HepG2 (cell line): ENCODE measurements around the gene HSDL2. TPM values are rescaled to one million over a fixed set of nuclear protein-coding genes. Genes with fewer than 3 reads are reported as not detected.
A peak's percentile ranks its signal among the peaks of the same experiment; 100 is the strongest.

Source experiments
- EED ChIP-seq: sonication (generic); formaldehyde crosslinking; IDR thresholded peaks from 2 replicates; pipeline ENCODE4 v1.5.0; 2020; ENCODE audit warnings: mild to moderate bottlenecking, missing genetic modification reagents
- EP300 ChIP-seq, 3 experiments: sonication (generic) in 1 of 3; formaldehyde crosslinking in 1 of 3; IDR thresholded peaks; 2 replicates each; pipeline versions ENCODE4 v1.5.1 to v1.6.1; 2011 to 2020; ENCODE audit warnings: low read depth in 2 of 3, low read length in 2 of 3, borderline replicate concordance in 1 of 3, improper control_type of control experiment in 1 of 3, mild to moderate bottlenecking in 1 of 3, missing genetic modification reagents in 1 of 3, moderate library complexity in 1 of 3
- FOSL2 ChIP-seq: sonication (generic); formaldehyde crosslinking; IDR thresholded peaks from 2 replicates; pipeline ENCODE4 v1.4.0; 2020; ENCODE audit warnings: missing genetic modification reagents
- MAZ ChIP-seq, 2 experiments: sonication (generic) in 1 of 2; formaldehyde crosslinking in 1 of 2; IDR thresholded peaks; 2 replicates each; pipeline versions ENCODE4 v1.5.0 to v1.6.1; 2012 to 2020; ENCODE audit warnings: low read depth in 2 of 2, mild to moderate bottlenecking in 2 of 2, borderline replicate concordance in 1 of 2, improper control_type of control experiment in 1 of 2, low read length in 1 of 2, missing genetic modification reagents in 1 of 2, moderate library complexity in 1 of 2
- MEF2D ChIP-seq: sonication (generic); formaldehyde crosslinking; IDR thresholded peaks from 2 replicates; pipeline ENCODE4 v1.5.1; 2020; ENCODE audit warnings: mild to moderate bottlenecking, missing genetic modification reagents
- NFIB ChIP-seq: sonication (generic); formaldehyde crosslinking; IDR thresholded peaks from 2 replicates; pipeline ENCODE4 v1.9.0; 2021; ENCODE audit warnings: missing genetic modification reagents, mild to moderate bottlenecking, borderline replicate concordance
- NR2C2 ChIP-seq: sonication (generic); formaldehyde crosslinking; IDR thresholded peaks from 2 replicates; pipeline ENCODE4 v1.4.0; 2020; ENCODE audit warnings: missing genetic modification reagents, mild to moderate bottlenecking, moderate library complexity, borderline replicate concordance
- NR3C1 ChIP-seq: sonication (generic); formaldehyde crosslinking; IDR thresholded peaks from 2 replicates; pipeline ENCODE4 v1.4.0; 2020; ENCODE audit warnings: missing genetic modification reagents
- POLR2A ChIP-seq, 2 experiments: IDR thresholded peaks; 2 replicates each; pipeline ENCODE4 v1.6.1; 2011; ENCODE audit warnings: low read depth in 2 of 2, low read length in 2 of 2, mild to moderate bottlenecking in 1 of 2, moderate library complexity in 1 of 2; ENCODE audit not compliant: insufficient read depth in 1 of 2
- SKI ChIP-seq: fragments of 450-650 bp; IDR thresholded peaks from one replicate; pipeline ENCODE4 v1.6.1; 2018; ENCODE audit warnings: mild to moderate bottlenecking; ENCODE audit not compliant: partially characterized antibody
- TCF7 ChIP-seq: sonication (generic); IDR thresholded peaks from 2 replicates; pipeline ENCODE4 v1.6.1; 2016; ENCODE audit warnings: antibody characterized with exemption, low read depth
- ZNF12 ChIP-seq: sonication (generic); formaldehyde crosslinking; IDR thresholded peaks from 2 replicates; pipeline ENCODE4 v1.5.0; 2020; ENCODE audit warnings: missing genetic modification reagents
- ZNF589 ChIP-seq: sonication (generic); formaldehyde crosslinking; conservative IDR thresholded peaks from 2 replicates; pipeline ENCODE4 v1.8.0; 2022; ENCODE audit warnings: mild to moderate bottlenecking, moderate library complexity, missing genetic modification reagents
- ZNF644 ChIP-seq: IDR thresholded peaks from 2 replicates; pipeline ENCODE4 v1.6.1; 2016; ENCODE audit warnings: low read depth
- ZNF883 ChIP-seq: sonication (generic); formaldehyde crosslinking; IDR thresholded peaks from 2 replicates; pipeline ENCODE4 v1.5.1; 2020; ENCODE audit warnings: mild to moderate bottlenecking, missing genetic modification reagents; ENCODE audit errors: not compliant biosample characterization
- ZSCAN12 ChIP-seq: sonication (generic); formaldehyde crosslinking; IDR thresholded peaks from 2 replicates; pipeline ENCODE4 v1.9.0; 2021; ENCODE audit warnings: mild to moderate bottlenecking, missing genetic modification reagents
- ZSCAN25 ChIP-seq: sonication (generic); formaldehyde crosslinking; IDR thresholded peaks from 2 replicates; pipeline ENCODE4 v1.8.0; 2022; ENCODE audit warnings: mild to moderate bottlenecking, missing genetic modification reagents
- polyA plus RNA-seq, 8 experiments: library from polyadenylated mRNA; depleted of rRNA in 3 of 8; stranded (reverse) in 7 of 8; unstranded in 1 of 8; fragments of >200 nt; fragmentation: Illumina TruSeq in 4 of 8; extraction: Trizol in 4 of 8; gene quantifications; 2 replicates each; pipeline versions ENCODE4 v1.2.1 to v1.2.3, GENCODE V29; 2011 to 2016; ENCODE audit warnings: low read depth in 4 of 8, missing spikeins in 1 of 8, mixed read lengths in 1 of 8; ENCODE audit not compliant: insufficient read depth in 1 of 8
- total RNA-seq, 5 experiments: library from RNA; depleted of rRNA; stranded (reverse); fragments of >200 nt; fragmentation: Illumina TruSeq; extraction: Trizol; gene quantifications; 2 replicates each; pipeline ENCODE4 v1.2.3, GENCODE V29; 2016; ENCODE audit warnings: low read depth in 1 of 5
- TF ChIP-seq, protein P1 (sequence below): sonication (generic); formaldehyde crosslinking; IDR thresholded peaks from 2 replicates; pipeline ENCODE4 v1.4.0; 2020; ENCODE audit warnings: missing genetic modification reagents, mild to moderate bottlenecking, borderline replicate concordance
- TF ChIP-seq, protein P2 (sequence below): sonication (generic); formaldehyde crosslinking; IDR thresholded peaks from 2 replicates; pipeline ENCODE4 v1.5.0; 2020; ENCODE audit warnings: mild to moderate bottlenecking, missing genetic modification reagents
- TF ChIP-seq, protein P3 (sequence below): sonication (generic); formaldehyde crosslinking; IDR thresholded peaks from 2 replicates; pipeline ENCODE4 v1.8.1; 2023; ENCODE audit warnings: missing genetic modification reagents, mild to moderate bottlenecking, borderline replicate concordance
- TF ChIP-seq, protein P4 (sequence below): sonication (generic); formaldehyde crosslinking; IDR thresholded peaks from 2 replicates; pipeline ENCODE4 v1.8.0; 2022; ENCODE audit warnings: missing genetic modification reagents, mild to moderate bottlenecking, moderate library complexity, borderline replicate concordance

HSDL2 gene
- total and polyA plus RNA-seq, 2 of the 13 experiments (the other 11 are each of a cell fraction or from before 2014, with no cell fraction given) = 55.3 to 80.2 TPM

DNA sequence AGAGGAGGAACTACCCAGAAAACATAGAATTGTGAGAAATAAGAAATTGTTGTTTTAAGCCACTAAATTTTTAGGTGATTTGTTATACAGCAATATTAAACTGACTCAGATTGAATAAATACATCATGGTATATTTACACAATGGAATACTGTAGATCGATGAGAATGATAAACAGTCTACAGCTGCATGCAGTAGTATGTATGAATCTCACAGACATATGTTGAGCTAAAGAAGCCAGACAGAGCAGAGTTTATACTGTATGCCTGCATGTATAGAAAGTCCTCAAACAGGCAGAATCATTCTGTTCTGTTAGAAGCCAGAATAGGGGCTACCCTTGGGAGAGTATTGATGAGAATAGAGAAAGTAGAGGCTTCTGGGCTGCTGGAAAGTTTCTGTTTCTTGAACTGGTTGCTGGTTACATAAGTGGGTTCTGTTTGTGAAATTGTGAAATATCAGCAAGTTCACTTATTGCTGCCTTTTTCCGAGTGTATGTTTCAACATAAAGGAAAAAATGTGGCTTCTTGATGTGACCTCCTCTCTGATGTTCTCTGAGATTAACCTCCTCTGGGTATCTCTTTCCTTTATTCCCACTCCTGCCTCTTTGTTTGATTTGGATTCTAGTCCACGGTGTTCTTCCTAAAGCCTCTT, 116.3 kb downstream of the HSDL2 start (continued):
- TF ChIP-seq, protein P1, sequence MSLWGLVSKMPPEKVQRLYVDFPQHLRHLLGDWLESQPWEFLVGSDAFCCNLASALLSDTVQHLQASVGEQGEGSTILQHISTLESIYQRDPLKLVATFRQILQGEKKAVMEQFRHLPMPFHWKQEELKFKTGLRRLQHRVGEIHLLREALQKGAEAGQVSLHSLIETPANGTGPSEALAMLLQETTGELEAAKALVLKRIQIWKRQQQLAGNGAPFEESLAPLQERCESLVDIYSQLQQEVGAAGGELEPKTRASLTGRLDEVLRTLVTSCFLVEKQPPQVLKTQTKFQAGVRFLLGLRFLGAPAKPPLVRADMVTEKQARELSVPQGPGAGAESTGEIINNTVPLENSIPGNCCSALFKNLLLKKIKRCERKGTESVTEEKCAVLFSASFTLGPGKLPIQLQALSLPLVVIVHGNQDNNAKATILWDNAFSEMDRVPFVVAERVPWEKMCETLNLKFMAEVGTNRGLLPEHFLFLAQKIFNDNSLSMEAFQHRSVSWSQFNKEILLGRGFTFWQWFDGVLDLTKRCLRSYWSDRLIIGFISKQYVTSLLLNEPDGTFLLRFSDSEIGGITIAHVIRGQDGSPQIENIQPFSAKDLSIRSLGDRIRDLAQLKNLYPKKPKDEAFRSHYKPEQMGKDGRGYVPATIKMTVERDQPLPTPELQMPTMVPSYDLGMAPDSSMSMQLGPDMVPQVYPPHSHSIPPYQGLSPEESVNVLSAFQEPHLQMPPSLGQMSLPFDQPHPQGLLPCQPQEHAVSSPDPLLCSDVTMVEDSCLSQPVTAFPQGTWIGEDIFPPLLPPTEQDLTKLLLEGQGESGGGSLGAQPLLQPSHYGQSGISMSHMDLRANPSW (CRISPR knock-in tag) = no peak
- TF ChIP-seq, protein P2, sequence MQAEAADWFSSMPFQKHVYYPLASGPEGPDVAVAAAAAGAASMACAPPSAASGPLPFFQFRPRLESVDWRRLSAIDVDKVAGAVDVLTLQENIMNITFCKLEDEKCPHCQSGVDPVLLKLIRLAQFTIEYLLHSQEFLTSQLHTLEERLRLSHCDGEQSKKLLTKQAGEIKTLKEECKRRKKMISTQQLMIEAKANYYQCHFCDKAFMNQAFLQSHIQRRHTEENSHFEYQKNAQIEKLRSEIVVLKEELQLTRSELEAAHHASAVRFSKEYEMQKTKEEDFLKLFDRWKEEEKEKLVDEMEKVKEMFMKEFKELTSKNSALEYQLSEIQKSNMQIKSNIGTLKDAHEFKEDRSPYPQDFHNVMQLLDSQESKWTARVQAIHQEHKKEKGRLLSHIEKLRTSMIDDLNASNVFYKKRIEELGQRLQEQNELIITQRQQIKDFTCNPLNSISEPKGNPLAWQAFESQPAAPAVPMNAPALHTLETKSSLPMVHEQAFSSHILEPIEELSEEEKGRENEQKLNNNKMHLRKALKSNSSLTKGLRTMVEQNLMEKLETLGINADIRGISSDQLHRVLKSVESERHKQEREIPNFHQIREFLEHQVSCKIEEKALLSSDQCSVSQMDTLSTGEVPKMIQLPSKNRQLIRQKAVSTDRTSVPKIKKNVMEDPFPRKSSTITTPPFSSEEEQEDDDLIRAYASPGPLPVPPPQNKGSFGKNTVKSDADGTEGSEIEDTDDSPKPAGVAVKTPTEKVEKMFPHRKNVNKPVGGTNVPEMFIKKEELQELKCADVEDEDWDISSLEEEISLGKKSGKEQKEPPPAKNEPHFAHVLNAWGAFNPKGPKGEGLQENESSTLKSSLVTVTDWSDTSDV (CRISPR knock-in tag) = no peak
- TF ChIP-seq FOSL2 (CRISPR knock-in tag) (peak; percentile 31; the same call in 1 of the 2 replicates), EP300 (IDR thresholded peaks at IDR 0.05; ENCODE audit: low read depth in 2 of 2, low read length in 2 of 2) (peak in 1 of 2 experiments; percentile 78; a peak in 2 of 4 replicates), EP300 (CRISPR knock-in tag; IDR thresholded peaks at IDR 0.05; ENCODE audit: borderline replicate concordance) (no peak), ZNF883 (CRISPR knock-in tag) (no peak), SKI (no peak), ZNF589 (CRISPR knock-in tag) (no peak), TCF7 (peak; percentile 72), NR3C1 (CRISPR knock-in tag) (no peak), ZNF644 (no peak), ZNF12 (CRISPR knock-in tag) (0 out of 2 replicates have a peak, but pooled peaks have one; percentile 49), MAZ (IDR thresholded peaks at IDR 0.05; ENCODE audit: borderline replicate concordance, low read depth, low read length) (no peak), MAZ (CRISPR knock-in tag; IDR thresholded peaks at IDR 0.05; ENCODE audit: low read depth) (no peak), EED (CRISPR knock-in tag) (no peak), MEF2D (CRISPR knock-in tag) (no peak), ZSCAN25 (CRISPR knock-in tag) (no peak), NFIB (no peak), NR2C2 (CRISPR knock-in tag) (peak; percentile 58; the same call in 1 of the 2 replicates), POLR2A (IDR thresholded peaks at IDR 0.05; ENCODE audit: insufficient read depth in 1 of 2, low read depth in 2 of 2, low read length in 2 of 2) (no peak), ZSCAN12 (CRISPR knock-in tag) (no peak)
- TF ChIP-seq, protein P3, sequence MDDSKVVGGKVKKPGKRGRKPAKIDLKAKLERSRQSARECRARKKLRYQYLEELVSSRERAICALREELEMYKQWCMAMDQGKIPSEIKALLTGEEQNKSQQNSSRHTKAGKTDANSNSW (CRISPR knock-in tag) = no peak
- TF ChIP-seq, protein P4, sequence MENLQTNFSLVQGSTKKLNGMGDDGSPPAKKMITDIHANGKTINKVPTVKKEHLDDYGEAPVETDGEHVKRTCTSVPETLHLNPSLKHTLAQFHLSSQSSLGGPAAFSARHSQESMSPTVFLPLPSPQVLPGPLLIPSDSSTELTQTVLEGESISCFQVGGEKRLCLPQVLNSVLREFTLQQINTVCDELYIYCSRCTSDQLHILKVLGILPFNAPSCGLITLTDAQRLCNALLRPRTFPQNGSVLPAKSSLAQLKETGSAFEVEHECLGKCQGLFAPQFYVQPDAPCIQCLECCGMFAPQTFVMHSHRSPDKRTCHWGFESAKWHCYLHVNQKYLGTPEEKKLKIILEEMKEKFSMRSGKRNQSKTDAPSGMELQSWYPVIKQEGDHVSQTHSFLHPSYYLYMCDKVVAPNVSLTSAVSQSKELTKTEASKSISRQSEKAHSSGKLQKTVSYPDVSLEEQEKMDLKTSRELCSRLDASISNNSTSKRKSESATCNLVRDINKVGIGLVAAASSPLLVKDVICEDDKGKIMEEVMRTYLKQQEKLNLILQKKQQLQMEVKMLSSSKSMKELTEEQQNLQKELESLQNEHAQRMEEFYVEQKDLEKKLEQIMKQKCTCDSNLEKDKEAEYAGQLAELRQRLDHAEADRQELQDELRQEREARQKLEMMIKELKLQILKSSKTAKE = no peak
